NCI-H748 treated with DMSO at 0.1 percent for 48 hours (cell line): ENCODE data around the gene CD93.

Experiments
- DNase-seq: peaks from one replicate; lab custom pipeline; 2025; lab: John Stamatoyannopoulos, UW

CD93 gene

DNA sequence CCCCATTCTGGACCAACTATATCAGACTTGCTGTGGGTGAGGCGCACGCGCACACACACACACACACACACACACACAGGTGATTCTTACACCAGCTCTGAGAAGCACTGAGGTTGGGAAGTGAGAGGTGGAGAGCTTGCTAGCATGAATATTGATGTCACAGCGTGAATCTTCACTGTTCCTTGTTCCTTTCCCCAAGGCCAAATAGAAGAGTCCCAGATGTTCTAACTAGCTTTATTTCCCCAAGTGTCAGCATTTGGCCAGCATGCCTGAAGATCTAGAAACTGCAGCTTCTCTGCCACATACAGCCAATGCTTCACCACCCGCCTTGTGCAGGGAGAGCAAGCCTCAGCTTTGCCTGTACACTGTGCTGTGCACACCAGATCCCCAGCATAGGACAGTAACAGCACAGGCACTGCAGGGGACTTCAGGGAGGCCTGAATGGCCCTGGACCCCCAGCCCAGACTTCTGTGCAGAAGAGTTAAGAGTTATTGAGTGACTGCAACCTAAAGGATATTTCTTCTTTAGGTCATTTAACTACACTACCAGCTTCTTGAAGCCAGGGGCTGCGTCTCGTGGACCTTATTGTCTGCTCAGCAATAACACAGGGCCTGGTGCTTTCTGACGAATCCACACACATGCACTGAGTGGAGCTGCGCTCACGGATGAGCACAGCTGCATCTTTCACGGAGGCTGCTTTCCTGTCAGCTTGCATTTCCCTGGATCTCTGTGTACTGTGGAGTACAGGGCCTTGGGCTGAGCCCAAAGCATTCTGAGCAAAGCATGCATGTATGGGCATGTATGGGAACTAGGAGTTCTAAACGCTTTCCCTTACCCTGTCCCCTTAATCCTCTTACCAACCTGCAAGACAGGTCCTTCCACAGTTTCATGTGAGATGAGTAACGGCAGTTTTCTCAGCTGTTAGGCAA lies 13.9 kb upstream of the CD93 start:
- no peak for DNase-seq

DNA sequence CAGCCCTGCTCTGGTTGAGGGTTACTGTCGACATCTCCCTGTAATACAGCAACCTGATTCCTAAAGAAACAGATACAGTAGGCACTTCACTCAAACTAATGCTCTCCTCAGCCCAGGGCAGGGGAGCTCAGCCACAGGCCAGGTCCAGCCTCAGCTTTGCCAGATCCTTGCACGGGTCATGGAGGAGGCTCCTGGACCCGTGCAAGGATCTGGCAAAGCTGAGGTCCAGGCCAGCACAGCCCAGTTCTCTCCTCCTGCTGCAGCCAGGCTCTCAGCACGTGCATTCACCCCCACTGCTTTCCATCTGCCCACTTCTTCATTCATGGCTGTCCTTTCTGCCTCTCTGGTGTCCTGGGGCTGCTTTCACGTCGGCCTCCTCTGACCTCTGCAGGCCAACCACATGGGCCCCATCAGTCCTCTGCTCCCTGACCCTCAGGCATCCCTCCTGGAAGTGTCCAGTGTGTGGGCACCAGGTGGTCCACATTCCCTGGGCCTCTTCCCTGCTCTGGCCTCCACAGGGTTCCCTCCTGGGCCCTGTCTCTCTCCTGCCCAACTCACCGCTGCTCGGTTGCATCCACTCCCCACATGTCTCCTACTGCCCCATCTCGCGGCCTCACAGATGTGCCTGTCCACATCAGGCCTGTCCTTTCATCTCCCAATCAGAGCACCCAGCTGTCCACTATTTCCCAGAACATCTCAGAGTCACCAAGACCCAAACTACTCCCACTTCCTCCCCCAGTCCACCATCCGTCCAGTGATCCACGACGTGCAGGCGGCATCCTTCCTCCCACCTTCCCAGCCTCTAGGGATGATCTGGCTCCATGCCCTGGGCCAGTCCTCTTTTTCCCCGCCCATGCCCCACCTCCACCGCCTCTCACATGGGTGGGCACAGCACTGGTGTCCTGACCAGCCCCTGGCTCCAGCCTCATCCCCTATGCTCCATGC lies 11.8 kb upstream of the CD93 start:
- DNase-seq: no peak

DNA sequence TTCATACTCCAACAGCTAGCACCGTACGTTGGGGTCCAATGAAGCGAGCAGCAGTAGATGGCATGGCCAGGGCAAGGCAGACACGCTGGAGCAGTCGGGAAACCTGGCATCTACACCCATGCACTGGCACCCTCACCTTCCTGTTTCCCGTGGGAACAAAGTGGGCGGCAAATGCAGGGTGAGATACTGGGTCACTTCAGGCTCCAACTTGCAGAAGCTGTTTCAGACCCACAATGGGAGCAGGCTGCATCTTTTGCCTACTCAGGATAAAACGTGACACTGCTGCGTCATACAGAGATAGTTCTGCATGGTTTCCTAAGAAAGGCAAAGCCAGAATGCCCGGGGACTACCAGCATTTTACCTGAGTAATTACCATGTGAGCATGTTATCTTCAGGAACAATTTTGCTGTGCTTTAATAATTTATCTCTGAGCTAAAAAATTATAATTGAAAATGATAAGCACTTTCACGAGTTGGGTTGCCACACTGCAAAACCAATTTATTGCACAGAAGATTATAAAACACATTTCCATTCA lies 10.9 kb upstream of the CD93 start:
- no peak for DNase-seq

DNA sequence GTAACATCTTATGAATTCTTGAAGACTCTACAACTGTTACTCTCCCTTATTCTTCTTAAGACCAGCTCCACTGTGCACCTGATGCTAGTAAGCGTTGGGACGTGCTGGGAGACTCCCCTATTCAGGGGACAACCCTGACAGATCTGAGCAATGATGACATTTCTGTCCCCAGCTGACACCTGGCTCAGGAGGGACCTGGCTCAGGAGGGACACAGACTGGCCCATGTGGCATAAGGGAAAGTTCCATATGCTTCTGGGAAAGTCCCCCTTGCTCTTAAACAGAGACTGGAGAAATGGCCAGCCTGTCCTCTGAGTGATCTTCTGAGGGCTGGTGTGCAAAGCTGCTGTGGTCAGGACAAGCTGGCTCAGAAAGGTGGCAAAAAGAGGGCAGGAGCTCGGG lies 10.0 kb upstream of the CD93 start:
- no peak for DNase-seq

DNA sequence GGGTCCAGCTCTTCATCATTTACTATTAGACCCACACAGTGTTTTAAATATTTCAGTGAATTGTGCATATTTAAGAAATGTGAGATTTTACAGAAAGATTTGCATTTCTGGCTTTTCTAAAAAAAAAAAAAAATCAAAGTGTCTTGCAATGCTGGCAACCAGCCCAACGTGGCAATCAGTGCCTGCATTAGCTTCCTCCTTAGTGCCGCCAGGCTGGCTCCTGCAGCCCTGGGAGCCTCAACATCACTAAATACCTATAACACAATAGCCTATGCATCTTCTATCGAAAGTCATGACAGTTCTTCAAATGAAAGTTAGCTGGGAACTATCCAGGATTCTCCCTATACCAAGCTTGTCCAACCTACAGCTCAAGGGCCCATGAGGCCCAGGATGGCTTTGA lies 9.4 kb upstream of the CD93 start:
- no peak for DNase-seq

DNA sequence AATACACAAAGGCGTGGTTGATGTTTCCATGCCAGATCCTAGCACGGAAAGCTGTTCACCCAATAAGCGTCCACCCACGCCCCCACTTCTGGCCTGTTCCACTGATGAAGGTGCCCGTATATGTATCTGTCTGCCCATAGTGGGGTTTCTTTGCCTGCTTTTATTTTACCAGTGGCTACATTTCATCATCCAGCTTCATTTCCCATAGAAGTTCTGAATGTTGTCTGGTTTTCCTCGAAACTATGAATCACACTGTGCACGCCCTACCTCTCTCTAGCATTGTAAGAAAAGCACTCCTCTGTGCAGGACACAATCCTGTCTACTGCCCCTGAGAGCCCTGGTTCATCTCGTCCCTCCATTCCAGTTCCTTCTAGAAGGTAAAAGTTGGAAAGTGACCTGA lies 8.8 kb upstream of the CD93 start:
- no peak for DNase-seq

DNA sequence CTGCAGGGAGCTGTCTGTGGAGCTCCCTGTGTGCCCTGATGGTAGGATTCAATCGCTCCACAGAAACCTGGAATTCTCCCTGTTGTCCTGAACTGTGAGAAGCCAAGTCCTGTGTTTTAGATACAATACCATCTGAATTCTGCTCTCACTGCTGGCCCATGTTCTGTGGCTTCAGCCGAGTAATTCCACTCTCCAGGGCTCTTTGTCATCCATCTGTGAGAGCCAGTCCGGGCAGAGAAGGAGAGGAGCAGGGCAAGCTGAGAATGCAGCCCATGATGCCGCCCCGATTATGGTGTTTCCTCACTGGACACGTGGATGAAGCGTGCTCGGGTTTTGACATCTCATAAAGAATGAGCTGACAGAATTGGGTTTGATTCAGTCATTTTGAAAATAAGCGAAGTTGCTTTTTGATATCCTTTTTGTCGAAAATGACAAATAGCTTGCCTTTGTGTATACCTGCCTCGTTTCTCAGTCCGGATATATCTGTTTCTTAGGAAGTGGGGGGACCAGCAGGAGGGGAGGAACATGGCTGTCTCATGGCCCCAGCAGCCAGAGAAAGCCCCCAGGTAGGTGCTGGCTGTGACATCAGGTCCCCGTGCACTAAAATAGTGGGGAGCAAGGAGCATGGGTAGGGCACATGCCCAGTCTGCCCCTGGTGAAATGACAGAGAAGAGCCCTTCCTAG lies 8.2 kb upstream of the CD93 start:
- no peak for DNase-seq

DNA sequence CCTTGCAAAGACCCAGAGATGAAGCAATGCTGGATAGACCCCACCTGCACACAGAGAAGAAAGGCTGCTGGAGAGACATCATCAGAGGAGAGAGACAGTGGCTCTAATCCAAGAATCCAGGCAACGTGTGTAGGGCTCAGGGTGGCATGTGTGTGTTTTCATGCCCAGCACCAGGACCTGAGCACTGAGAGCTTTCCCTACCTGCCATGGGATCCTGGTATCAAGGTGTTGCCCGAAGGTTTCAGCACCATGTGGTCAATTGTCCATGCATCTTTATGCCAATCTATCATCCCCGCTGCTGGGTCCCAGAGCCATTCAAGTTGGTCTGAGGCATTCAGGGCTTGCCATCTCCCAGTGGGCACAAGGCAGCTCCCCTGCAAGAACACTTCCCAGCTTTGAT lies 7.5 kb upstream of the CD93 start:
- no peak for DNase-seq

DNA sequence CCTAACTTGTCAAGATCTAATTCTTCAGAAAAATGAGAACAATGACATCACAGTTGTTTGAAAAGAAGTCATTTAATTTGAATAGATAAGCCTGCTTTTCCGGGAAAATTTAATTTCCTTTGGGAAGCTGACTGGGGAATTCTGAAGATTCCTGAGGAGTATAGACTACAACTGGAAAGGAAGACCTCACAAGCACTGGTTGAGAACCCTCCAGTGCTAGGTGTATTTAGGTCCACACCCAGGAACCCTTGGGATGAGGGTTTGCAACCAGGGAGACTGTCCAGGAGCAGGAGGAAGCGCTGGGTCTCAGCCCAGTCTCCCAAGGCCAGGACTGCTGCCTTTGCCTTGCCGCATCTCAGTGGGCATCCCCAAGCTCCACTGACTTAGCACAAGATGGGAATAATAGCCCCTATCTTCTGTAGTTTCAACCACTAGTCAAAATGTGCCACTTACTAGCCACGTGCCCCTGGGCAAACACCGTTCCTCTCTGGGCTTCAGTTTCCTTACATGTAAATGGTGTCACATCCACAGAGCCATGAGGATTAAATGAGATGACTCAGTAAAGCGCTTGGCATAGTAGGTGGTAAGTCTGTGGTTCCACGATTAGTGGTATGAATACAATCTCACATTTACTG lies 6.9 kb upstream of the CD93 start:
- DNase-seq: no peak

DNA sequence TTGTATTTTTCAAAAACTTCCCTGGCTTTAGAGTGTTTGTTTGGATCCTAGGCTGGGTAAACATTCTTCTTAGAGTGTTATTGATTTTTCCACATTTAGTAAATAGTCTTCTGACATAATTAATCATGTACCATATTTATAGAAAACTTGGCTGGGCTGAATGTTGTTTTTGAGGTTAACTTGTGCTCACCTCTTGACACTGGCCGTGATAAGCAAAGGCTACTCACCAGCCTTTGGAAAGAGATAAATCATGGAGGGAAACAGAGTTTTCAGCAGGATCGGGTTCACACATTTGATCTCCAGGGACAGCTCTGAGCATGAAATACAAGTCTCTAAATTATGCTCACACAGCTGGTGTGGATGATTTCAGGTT lies 6.2 kb upstream of the CD93 start:
- DNase-seq: no peak

DNA sequence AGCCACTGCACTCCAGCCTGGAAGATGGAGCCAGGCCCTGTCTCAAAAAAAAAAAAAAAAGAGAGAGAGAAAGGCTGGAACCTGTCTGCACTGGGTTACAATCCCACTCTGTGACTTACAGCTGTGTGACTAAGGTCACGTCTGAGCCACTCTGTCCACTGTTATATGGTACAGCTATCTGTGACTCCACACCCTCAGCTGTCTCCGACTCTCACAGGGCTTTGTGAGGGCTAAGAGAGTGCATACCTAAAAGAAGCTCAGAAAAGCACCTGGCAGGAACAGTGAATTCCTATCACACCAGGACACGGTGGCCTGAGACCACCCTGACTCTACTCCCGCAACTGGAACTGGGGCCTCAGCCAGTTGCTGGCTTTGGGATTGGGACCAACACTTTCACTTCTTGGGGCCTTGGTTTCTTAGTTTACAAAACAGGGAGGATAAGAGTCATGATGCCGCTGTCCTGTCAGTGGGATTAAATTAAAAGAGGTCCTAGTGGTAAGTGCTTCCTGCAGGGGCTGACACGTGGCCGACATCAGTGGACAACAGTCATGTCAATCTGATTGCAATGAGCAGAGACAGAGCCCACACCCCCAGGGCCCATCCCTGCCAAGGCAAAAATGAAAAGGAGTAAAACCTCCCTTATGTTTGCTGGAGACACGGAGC lies 5.7 kb upstream of the CD93 start:
- no peak for DNase-seq

DNA sequence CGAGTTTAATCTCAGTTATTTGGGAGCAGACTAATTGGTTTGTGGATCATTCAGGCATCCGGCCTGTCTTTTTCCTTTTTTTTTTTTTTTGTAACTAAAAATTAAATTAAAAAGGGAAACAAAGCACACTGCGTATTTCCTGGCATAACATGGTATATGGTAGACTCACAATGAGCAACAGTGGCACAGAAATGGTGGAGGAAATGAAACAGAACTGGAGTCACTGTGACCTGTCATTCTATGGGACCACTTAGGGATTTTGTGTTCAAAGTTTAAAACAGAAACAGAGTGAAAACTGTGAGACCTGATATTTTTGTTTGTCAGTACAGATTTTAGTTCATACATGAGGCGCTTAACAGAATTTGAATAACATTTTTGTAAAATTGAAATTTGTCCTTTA lies 4.8 kb upstream of the CD93 start:
- no peak for DNase-seq

DNA sequence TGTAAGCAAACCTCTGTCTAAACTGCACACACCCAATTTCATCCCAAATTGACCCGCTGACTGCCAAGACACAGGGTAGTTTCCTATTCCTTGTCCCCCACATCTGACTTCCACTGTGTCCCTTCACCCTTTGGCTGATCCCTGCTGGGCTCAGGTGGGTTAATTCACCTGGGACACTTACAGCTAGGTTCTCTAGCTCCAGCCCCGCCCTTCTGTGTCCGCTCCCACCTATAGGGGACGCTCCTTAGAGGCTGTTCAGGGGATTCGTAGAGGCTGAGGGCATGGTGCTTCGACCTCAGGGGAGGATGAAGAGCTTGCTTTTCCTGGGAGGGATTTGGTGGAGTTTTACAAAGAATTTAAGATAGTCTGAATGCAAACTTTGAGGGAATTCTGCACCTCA lies 4.0 kb upstream of the CD93 start:
- DNase-seq: no peak

DNA sequence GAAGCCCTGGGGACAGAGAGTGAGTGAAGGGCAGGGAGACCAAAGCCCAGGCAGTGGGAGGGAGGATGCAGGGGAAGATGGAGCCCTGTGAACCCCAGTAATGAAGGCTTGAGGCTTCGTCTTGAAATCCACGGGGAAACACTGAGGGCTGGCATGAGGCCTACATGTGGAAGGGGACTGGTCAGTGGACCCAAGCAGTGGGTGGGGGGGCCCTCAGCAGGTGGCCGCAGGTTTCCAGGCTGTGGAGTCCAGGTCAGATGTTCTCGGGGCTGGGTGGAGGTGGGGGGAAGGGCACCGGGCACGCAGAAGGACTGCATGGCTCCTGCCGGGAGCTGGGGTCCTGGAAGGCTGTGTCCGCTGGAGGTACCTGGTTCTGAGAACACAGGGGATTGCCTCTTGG lies 2.7 kb upstream of the CD93 start:
- no peak for DNase-seq

DNA sequence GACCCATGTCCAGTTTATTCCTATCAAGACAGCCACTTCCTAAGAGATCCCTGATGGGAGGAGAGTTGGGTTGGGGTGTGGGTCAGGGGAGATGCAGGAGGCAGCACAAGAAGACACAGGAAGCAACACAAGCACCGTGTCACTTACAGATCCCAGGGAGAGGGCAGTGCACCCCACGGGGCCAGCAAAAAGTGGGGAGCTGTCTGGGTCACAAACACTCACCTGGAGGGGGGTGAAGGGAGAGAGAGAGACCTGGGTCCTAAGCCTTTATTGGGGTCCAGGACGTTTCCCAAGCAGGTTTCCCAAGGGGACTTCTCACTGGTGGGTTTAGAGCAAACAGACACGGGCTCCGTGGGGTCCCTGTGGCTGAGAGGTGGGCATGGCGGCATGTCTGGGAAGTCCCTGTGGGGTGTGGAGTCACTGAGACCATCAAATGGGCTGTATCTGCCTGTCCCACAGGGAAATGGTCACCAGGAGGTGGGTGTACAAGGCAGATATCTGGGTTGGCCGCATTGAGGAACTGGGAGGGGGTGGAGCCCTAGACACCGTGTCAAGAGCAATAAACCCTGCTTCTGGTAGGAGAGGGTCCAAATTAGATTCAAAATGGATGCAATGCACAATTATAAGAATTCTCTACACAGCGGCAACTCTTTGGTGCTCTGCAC lies 1.6 kb upstream of the CD93 start:
- no peak for DNase-seq

DNA sequence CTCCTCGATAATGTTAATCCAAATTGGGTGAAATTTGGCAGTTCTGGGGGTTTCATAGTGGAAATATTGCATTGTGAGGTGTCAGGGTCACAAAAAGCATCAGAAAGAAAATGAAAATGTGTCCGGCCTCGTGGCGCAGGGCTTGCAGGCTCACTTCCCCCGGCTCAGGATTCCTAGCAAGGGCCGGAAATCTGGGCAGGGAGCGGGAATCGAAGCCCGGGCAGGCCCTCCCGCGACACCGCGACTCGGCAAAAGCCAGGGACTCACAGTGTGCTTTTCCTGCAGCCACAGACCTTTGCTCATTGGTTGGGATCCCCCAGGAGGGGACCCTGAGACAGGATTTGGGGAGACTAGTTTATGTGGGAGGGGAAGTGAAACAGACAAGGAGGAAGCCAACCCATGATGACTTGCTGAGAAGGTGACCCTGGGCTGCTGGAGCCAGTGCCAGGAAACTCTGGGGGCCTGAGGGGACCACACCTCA lies 847 bp upstream of the CD93 start:
- DNase-seq: no peak

DNA sequence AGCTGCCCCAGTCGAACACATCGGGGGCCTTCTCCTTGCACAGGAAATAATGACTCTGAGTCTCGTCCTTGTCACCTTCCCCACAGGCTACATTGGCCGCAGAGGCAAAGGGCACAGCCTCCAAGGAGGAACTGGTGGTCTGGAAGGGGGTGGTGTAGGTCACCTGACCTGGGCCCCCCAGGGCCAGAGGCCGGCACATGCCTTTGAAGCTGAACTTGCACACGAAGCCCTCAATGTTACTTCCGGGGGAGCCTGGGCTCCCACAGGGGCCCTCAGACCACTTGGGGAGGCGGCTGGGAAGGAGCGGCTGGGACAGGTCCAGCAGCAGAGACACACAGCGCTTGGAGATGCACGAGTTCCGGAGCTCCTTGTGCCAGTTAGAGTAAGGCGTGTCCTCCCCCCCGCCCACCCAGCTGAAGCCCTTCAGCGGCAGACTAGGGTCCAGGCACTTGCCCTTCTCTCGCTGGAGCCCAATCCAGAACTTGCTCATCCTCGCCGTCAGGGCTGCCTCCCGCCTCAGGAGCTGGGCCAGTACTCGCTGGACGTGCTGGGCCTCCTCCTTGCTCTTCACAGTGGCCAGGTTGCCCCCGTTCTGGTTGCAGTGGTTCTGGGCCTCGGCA lies 578 bp downstream of the CD93 start:
- no peak for DNase-seq

DNA sequence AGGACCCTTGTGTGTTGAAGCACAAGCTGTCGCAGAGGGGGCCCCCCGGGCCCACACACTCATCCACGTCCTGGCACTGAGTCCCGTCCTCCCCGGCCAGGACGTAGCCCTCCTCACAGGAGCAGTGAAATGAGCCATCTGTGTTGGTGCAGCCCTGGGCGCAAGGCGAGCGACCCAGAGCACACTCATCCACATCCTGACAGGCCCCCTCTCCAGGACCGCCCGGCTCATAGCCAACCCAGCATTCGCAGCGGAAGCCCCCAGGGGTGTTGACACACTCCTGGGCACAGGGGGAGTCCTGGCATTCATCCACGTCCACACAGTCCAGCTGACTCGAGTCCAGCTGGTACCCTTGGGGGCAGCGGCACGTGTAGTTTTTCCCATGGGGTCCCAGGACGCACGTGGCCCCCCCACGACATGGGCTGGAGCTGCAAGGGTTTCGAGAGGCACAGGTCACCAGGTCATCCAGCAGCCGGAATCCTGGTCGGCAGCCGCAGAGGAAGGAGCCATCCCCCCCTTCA lies 1.2 kb downstream of the CD93 start:
- DNase-seq: no peak

DNA sequence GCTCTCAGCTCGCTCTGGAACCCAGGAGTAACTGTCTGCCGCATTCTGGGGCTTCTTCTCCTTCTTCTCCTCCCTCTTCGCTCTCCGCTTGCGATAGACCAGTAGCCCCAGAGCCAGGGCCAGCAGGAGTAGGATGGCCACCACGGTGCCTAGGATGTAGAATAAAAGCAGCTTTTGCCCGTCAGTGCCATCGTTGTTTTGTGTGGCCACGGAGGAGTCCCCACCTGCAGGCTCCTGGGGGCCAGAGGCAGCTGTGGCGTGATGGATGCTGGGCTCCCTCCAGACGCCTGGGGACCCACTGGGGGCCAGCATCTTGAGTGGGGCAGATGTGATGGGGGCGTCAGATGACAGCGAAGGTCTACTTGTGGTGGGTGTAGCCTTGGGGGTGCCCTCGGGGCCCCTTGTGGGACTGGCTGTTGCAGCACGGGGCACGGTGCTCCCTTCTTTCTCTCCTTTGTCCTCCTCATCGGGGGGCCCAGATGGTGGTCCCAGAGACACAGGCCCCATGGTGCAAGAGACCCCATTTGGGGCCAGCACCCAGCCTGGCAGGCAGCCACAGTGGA lies 1.8 kb downstream of the CD93 start:
- no peak for DNase-seq
